Mesenchymal stem cell (in vitro differentiated cells and primary cell): ENCODE measurements around the gene CD47.

Source experiments
- DNase-seq: peaks from one replicate; pipeline ENCODE4 v3.0.0-alpha.2; 2013
- H2AFZ ChIP-seq: one replicate; pipeline ENCODE4 v1.6.1; 2013; ENCODE audit warnings: low read depth, mild to moderate bottlenecking, control low read depth, inconsistent platforms, low read length, moderate library complexity
- H2AK5ac ChIP-seq: 2 replicates; pipeline ENCODE4 v1.6.1; 2013; ENCODE audit warnings: low read length, moderate library complexity, mild to moderate bottlenecking, inconsistent platforms; ENCODE audit not compliant: severe bottlenecking
- H2BK120ac ChIP-seq: one replicate; pipeline ENCODE4 v1.6.1; 2013; ENCODE audit warnings: low read depth, mild to moderate bottlenecking, inconsistent platforms, low read length, moderate library complexity
- H2BK12ac ChIP-seq, 2 experiments: one replicate each; pipeline ENCODE4 v1.6.1; 2013; ENCODE audit warnings: inconsistent platforms in 2 of 2, low read length in 2 of 2, mild to moderate bottlenecking in 2 of 2, moderate library complexity in 2 of 2, control low read depth in 1 of 2
- H2BK15ac ChIP-seq: one replicate; pipeline ENCODE4 v1.6.1; 2013; ENCODE audit warnings: mild to moderate bottlenecking, low read depth, inconsistent platforms; ENCODE audit not compliant: poor library complexity, severe bottlenecking
- H2BK5ac ChIP-seq: 2 replicates; pipeline ENCODE4 v1.6.1; 2013; ENCODE audit warnings: low read depth, mild to moderate bottlenecking, low read length, control low read depth, inconsistent platforms; ENCODE audit not compliant: poor library complexity, severe bottlenecking
- H3K14ac ChIP-seq, 2 experiments: one replicate each; pipeline ENCODE4 v1.6.1; 2013; ENCODE audit warnings: inconsistent platforms in 2 of 2, low read length in 2 of 2, control low read depth in 1 of 2, mild to moderate bottlenecking in 1 of 2, moderate library complexity in 1 of 2
- H3K18ac ChIP-seq, 2 experiments: one replicate each; pipeline ENCODE4 v1.6.1; 2013; ENCODE audit warnings: inconsistent platforms in 2 of 2, low read length in 2 of 2, control low read depth in 1 of 2, low read depth in 1 of 2, mild to moderate bottlenecking in 1 of 2
- H3K23ac ChIP-seq, 2 experiments: one replicate each; pipeline ENCODE4 v1.6.1; 2013; ENCODE audit warnings: inconsistent platforms in 2 of 2, low read length in 2 of 2, mild to moderate bottlenecking in 2 of 2, moderate library complexity in 2 of 2, control low read depth in 1 of 2
- H3K27ac ChIP-seq: 2 replicates; pipeline ENCODE4 v1.5.1; 2013; ENCODE audit warnings: mild to moderate bottlenecking, moderate library complexity, low read length, control low read depth, inconsistent platforms; ENCODE audit not compliant: poor library complexity, severe bottlenecking
- H3K27me3 ChIP-seq, 2 experiments: 2 replicates each; pipeline versions ENCODE4 v1.6.1 to v1.7.0; 2013; ENCODE audit warnings: low read length in 2 of 2, mild to moderate bottlenecking in 2 of 2, moderate library complexity in 2 of 2, control low read depth in 1 of 2, inconsistent platforms in 1 of 2; ENCODE audit not compliant: control insufficient read depth in 1 of 2, insufficient read depth in 1 of 2
- H3K36me3 ChIP-seq, 2 experiments: 2 replicates each; pipeline versions ENCODE4 v1.6.1 to v1.7.0; 2013; ENCODE audit warnings: low read length in 2 of 2, control low read depth in 1 of 2, inconsistent platforms in 1 of 2, low read depth in 1 of 2, mild to moderate bottlenecking in 1 of 2; ENCODE audit not compliant: insufficient read depth in 2 of 2, control insufficient read depth in 1 of 2
- H3K4ac ChIP-seq, 2 experiments: one replicate each; pipeline ENCODE4 v1.6.1; 2013; ENCODE audit warnings: inconsistent platforms in 2 of 2, low read length in 2 of 2, mild to moderate bottlenecking in 2 of 2, moderate library complexity in 2 of 2, control low read depth in 1 of 2, low read depth in 1 of 2
- H3K4me1 ChIP-seq: 2 replicates; pipeline ENCODE4 v1.6.1; 2013; ENCODE audit warnings: low read depth, low read length, control low read depth; ENCODE audit not compliant: control insufficient read depth, insufficient read depth
- H3K4me2 ChIP-seq: 2 replicates; pipeline ENCODE4 v1.6.1; 2013; ENCODE audit warnings: low read length, mild to moderate bottlenecking, inconsistent platforms; ENCODE audit not compliant: poor library complexity, severe bottlenecking
- H3K4me3 ChIP-seq, 2 experiments: 2 replicates each; pipeline versions ENCODE4 v1.5.1 to v1.7.0; 2013; ENCODE audit warnings: low read length in 2 of 2, mild to moderate bottlenecking in 2 of 2, control low read depth in 1 of 2, low read depth in 1 of 2; ENCODE audit not compliant: insufficient read depth in 1 of 2
- H3K79me1 ChIP-seq: replicated peaks from 2 replicates; pipeline ENCODE4 v1.6.1; 2013; ENCODE audit warnings: mild to moderate bottlenecking, control low read depth, low read length, inconsistent platforms; ENCODE audit not compliant: poor library complexity, severe bottlenecking
- H3K9ac ChIP-seq: 2 replicates; pipeline ENCODE4 v1.7.0; 2013; ENCODE audit warnings: mild to moderate bottlenecking, low read length, moderate library complexity
- H3K9me3 ChIP-seq: 2 replicates; pipeline ENCODE4 v1.7.0; 2013; ENCODE audit warnings: mild to moderate bottlenecking, low read length; ENCODE audit not compliant: control insufficient read depth
- H4K8ac ChIP-seq: one replicate; pipeline ENCODE4 v1.6.1; 2013; ENCODE audit warnings: inconsistent platforms, mild to moderate bottlenecking, low read length, moderate library complexity
- H4K91ac ChIP-seq: one replicate; pipeline ENCODE4 v1.6.1; 2013; ENCODE audit warnings: mild to moderate bottlenecking, low read length, inconsistent platforms
- WGBS: methylation state at CpG from one replicate; pipeline ENCODE4 v1.1.7; 2013; ENCODE audit warnings: mixed read lengths; 5-methylcytosine and 5-hydroxymethylcytosine counted together

CD47 gene

GRCh38 chr3:108042300-108042699, 48.5 kb downstream of the CD47 start:
- Histone ChIP-seq H3K4ac (no peak overlapping the region), H2BK120ac (no peak overlapping the region), H3K9ac (no peak overlapping the region), H3K23ac (no peak overlapping the region), H2BK12ac (no peak overlapping the region), H3K27ac (no peak overlapping the region), H3K9me3 (no peaks in the 10 kb centered on the region), H2AFZ (no peak overlapping the region), H4K91ac (peak overlapping the region; percentile 9), H3K4me2 (no peak overlapping the region), H3K14ac (no peak overlapping the region), H3K4me3 (no peak overlapping the region), H3K4me1 (no peaks in the 10 kb centered on the region), H3K18ac (no peak overlapping the region), H2BK5ac (no peak overlapping the region), H3K79me1 (no peaks in the 10 kb centered on the region), H2AK5ac (no peak overlapping the region), H2BK15ac (peak overlapping the region; percentile 29), H4K8ac (no peak overlapping the region), H3K27me3 (no peaks in the 10 kb centered on the region), H3K36me3 (peaks cover 3 to 41% of the 10 kb centered on the region in 2 experiments)
- no peak for DNase-seq
- WGBS, result 90% methylated on average over 7 of the region's 8 CpGs

DNA sequence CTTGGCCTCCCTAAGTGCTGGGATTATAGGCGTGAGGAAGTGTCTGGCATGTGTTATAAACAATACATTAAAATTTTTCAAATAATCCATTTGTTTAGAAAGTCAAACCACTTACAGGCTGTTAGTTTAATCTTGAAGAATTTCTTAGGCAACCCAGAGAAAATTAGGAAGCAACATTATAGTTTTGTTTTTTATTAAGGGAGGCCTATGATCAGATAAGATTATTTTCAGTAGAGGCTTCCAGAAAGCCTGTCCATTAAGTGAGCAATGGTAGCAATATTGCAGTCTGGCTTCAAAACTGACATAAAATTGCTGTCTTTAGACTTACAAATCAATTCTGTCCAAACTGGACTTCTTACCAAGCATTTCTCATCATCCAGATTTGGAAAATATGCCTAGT, 49.6 kb downstream of the CD47 start:
- H2BK120ac ChIP-seq, result no peak overlapping the region

DNA sequence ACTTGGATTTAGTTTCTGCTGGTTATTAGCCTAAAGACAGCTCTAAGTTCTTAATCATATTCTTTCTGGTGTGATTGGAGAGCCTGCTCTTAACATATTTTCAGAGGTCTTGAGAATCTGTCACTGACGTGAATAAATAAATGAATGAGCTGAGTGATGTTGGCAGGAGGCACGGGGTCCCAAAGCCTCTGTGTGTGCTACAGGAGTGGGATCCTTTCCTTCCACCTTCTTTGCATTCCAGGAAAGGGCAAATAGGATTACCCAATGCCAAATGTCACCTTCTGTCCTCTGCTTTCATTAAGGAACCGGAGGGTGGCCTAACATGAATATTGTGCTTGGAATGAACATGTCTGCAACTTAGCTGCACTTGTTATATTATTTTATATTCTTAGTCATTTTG, 53.1 kb downstream of the CD47 start:
- no peaks in the 10 kb centered on the region for H3K27me3 ChIP-seq
- peak overlapping the region in 1 of 2 experiments; percentile 3 for H3K4ac ChIP-seq
- H3K4me3 ChIP-seq, result no peak overlapping the region
- no peak overlapping the region for H4K8ac ChIP-seq
- H2BK5ac ChIP-seq, result no peak overlapping the region
- H3K18ac ChIP-seq, result no peak overlapping the region
- H3K23ac ChIP-seq, result no peak overlapping the region
- H3K79me1 ChIP-seq, result no peaks in the 10 kb centered on the region
- no peaks in the 10 kb centered on the region for H3K4me1 ChIP-seq
- H4K91ac ChIP-seq, result no peak overlapping the region
- no peak overlapping the region for H3K14ac ChIP-seq
- no peak overlapping the region for H3K27ac ChIP-seq
- 88% methylated on average over 3 of the region's 3 CpGs for WGBS
- H3K9ac ChIP-seq, result no peak overlapping the region
- peaks cover 3 to 24% of the 10 kb centered on the region in 2 experiments for H3K36me3 ChIP-seq
- no peak overlapping the region for H2BK12ac ChIP-seq
- no peak overlapping the region for H2AFZ ChIP-seq
- H2BK120ac ChIP-seq, result no peak overlapping the region
- H2BK15ac ChIP-seq, result no peak overlapping the region
- no peak overlapping the region for H2AK5ac ChIP-seq
- no peak overlapping the region for H3K4me2 ChIP-seq
- no peak for DNase-seq
- H3K9me3 ChIP-seq, result no peaks in the 10 kb centered on the region

More for the DNA sequence above, 49.6 kb downstream of the CD47 start:
- peak; percentile 21 for DNase-seq
- Histone ChIP-seq H2BK5ac (no peak overlapping the region), H3K23ac (no peak overlapping the region), H3K79me1 (no peaks in the 10 kb centered on the region), H2BK12ac (no peak overlapping the region), H3K9me3 (no peaks in the 10 kb centered on the region), H3K9ac (no peak overlapping the region), H2AFZ (no peak overlapping the region), H4K91ac (no peak overlapping the region), H3K4me1 (no peaks in the 10 kb centered on the region), H3K36me3 (peaks cover 3 to 36% of the 10 kb centered on the region in 2 experiments), H3K4me2 (no peak overlapping the region), H3K27me3 (no peaks in the 10 kb centered on the region), H3K4ac (no peak overlapping the region), H2AK5ac (no peak overlapping the region), H4K8ac (no peak overlapping the region), H3K4me3 (no peak overlapping the region), H3K18ac (no peak overlapping the region), H3K27ac (no peak overlapping the region), H3K14ac (no peak overlapping the region), H2BK15ac (no peak overlapping the region)
- no CpG with 5 or more reads among the region's 1 CpG for WGBS

GRCh38 chr3:108036984-108037741, 53.7 kb downstream of the CD47 start:
- no peak overlapping the region for H3K14ac ChIP-seq
- no peak overlapping the region for H2AFZ ChIP-seq
- H3K4me1 ChIP-seq, result no peaks in the 10 kb centered on the region
- peaks cover under 1 to 18% of the 10 kb centered on the region in 2 experiments for H3K36me3 ChIP-seq
- no peak overlapping the region for H3K9ac ChIP-seq
- peak; percentile 58 for DNase-seq
- 94% methylated on average over 12 of the region's 12 CpGs for WGBS
- H3K23ac ChIP-seq, result no peak overlapping the region
- H3K27me3 ChIP-seq, result no peaks in the 10 kb centered on the region
- H3K9me3 ChIP-seq, result no peaks in the 10 kb centered on the region
- H2AK5ac ChIP-seq, result no peak overlapping the region
- no peak overlapping the region for H3K18ac ChIP-seq
- no peaks in the 10 kb centered on the region for H3K79me1 ChIP-seq
- no peak overlapping the region for H4K8ac ChIP-seq
- no peak overlapping the region for H3K27ac ChIP-seq
- H3K4me2 ChIP-seq, result no peak overlapping the region
- peak overlapping the region in 1 of 2 experiments; percentile 48 for H2BK12ac ChIP-seq
- no peak overlapping the region for H2BK15ac ChIP-seq
- no peak overlapping the region for H4K91ac ChIP-seq
- H2BK5ac ChIP-seq, result no peak overlapping the region
- H3K4ac ChIP-seq, result no peak overlapping the region
- H3K4me3 ChIP-seq, result no peak overlapping the region
- H2BK120ac ChIP-seq, result no peak overlapping the region
